Calu3 (cell line): ENCODE results near the gene TIGD3. TPM values are rescaled to one million over a fixed set of nuclear protein-coding genes. Genes with fewer than 3 reads are reported as not detected.

Source experiments
- BruUV-seq: library from RNA; stranded (reverse); fragments of 400-500 nt; replicated peaks from 2 replicates; lab custom pipeline; 2021; lab: Mats Ljungman, UMichigan
- CTCF ChIA-PET: fragments of 300-600 bp; sonication (Branson Sonifier 250); formaldehyde crosslinking; loops from one replicate; lab custom pipeline; 2022; ENCODE audit warnings: antibody characterized with exemption; lab: Charles Lee
- DNase-seq: peaks from one replicate; pipeline ENCODE4 v3.0.0; 2022
- H3K27ac Mint-ChIP-seq: one replicate; pipeline ENCODE4 v1.8.0; 2022; ENCODE audit warnings: mixed read lengths; ENCODE audit not compliant: unreplicated experiment
- H3K27me3 Mint-ChIP-seq: one replicate; pipeline ENCODE4 v1.8.0; 2022; ENCODE audit warnings: mixed read lengths; ENCODE audit not compliant: unreplicated experiment
- H3K36me3 Mint-ChIP-seq: one replicate; pipeline ENCODE4 v1.8.0; 2022; ENCODE audit warnings: mild to moderate bottlenecking, moderate library complexity, mixed read lengths; ENCODE audit not compliant: insufficient read depth, unreplicated experiment
- H3K4me1 Mint-ChIP-seq: one replicate; pipeline ENCODE4 v1.8.0; 2022; ENCODE audit warnings: mild to moderate bottlenecking, low read depth, mixed read lengths; ENCODE audit not compliant: unreplicated experiment
- H3K4me3 Mint-ChIP-seq: one replicate; pipeline ENCODE4 v1.8.0; 2022; ENCODE audit warnings: mild to moderate bottlenecking, low read depth, moderate library complexity, mixed read lengths; ENCODE audit not compliant: unreplicated experiment
- H3K9me3 Mint-ChIP-seq: one replicate; pipeline ENCODE4 v1.8.0; 2022; ENCODE audit warnings: low read depth, mixed read lengths; ENCODE audit not compliant: unreplicated experiment
- intact Hi-C: fragments of 100-400 bp; cut with micrococcal nuclease; formaldehyde crosslinking; loops from one replicate; pipeline ENCODE4 v1.10.0; 2022; ENCODE audit not compliant: unreplicated experiment
- total RNA-seq: library from RNA; stranded (reverse); gene quantifications from 2 replicates; pipeline ENCODE4 v1.2.3, GENCODE V29; 2022
- TF ChIP-seq, protein P1 (sequence below): fragments of 200-600 bp; IDR thresholded peaks from one replicate; pipeline ENCODE4 v1.8.0; 2022; ENCODE audit warnings: antibody characterized with exemption; ENCODE audit not compliant: unreplicated experiment

The TIGD3 gene
- total RNA-seq, 1 experiment from 2014 or later: 1.5 TPM

DNA sequence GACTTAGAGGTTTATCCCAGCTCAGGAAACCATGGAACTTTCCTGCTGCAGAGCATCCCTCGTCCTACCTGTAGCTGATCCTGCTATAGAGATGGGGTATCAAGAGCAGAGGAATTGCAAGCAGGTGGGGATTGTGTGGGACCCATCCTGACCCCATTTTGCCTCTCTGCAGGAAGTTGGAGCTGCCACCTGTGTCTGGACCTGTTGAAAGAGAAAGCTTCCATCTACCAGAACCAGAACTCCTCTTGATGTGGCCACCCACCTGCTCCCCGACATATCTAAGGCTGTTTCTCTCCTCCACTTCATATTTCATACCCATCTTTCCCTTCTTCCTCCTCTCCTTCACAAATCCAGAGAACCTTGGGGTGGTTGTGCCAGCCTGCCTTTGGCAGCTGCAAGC, 3.0 kb upstream of the TIGD3 start:
- CTCF ChIA-PET: interaction anchor here (0.7 to 2.1 kb wide), 2 partner anchors 76 to 152 kb away, joined by 4 to 11 read pairs; no protein-coding TSS in a partner anchor
- Mint-ChIP-seq H3K27ac (no peak overlapping the region), H3K4me3 (no peak overlapping the region), H3K4me1 (peaks cover 10% of the 10 kb centered on the region), H3K27me3 (no peaks in the 10 kb centered on the region), H3K36me3 (peaks cover 50% of the 10 kb centered on the region), H3K9me3 (no peaks in the 10 kb centered on the region)
- TF ChIP-seq, protein P1, sequence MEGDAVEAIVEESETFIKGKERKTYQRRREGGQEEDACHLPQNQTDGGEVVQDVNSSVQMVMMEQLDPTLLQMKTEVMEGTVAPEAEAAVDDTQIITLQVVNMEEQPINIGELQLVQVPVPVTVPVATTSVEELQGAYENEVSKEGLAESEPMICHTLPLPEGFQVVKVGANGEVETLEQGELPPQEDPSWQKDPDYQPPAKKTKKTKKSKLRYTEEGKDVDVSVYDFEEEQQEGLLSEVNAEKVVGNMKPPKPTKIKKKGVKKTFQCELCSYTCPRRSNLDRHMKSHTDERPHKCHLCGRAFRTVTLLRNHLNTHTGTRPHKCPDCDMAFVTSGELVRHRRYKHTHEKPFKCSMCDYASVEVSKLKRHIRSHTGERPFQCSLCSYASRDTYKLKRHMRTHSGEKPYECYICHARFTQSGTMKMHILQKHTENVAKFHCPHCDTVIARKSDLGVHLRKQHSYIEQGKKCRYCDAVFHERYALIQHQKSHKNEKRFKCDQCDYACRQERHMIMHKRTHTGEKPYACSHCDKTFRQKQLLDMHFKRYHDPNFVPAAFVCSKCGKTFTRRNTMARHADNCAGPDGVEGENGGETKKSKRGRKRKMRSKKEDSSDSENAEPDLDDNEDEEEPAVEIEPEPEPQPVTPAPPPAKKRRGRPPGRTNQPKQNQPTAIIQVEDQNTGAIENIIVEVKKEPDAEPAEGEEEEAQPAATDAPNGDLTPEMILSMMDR: no peak
- no TSS peak for BruUV-seq
- intact Hi-C loops: no loop called here
- no peak for DNase-seq

DNA sequence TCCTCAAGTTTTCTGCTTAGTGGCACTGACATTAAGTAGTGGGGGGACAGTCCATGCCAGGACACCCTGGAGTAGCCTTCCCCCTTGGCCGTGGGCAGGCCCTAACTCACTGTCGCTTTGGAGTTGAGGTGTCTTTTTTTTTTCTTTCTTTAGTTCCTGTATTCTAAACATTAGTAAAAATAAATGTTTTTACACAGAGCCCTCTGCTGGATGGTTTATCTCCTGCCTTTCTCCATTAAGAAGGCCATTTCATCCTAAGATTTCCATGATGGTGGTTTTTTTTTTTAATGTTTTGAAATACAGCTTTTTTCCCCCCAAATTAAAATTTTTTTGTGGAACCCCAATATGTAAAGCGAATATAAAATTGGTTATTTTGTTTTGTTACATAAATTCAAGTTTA, 1.8 kb upstream of the TIGD3 start:
- Mint-ChIP-seq H3K9me3 (no peaks in the 10 kb centered on the region), H3K27ac (no peak overlapping the region), H3K4me3 (no peak overlapping the region), H3K4me1 (peaks cover 12% of the 10 kb centered on the region), H3K36me3 (peaks cover 47% of the 10 kb centered on the region), H3K27me3 (peaks cover 9% of the 10 kb centered on the region)
- TF ChIP-seq, protein P1: no peak
- no peak for DNase-seq
- BruUV-seq: no TSS peak
- intact Hi-C loops: loop anchor here (1.0 kb wide), 1 partner anchor 77 kb away; no protein-coding TSS in a partner anchor
- CTCF ChIA-PET: interaction anchor here (2.1 kb wide), 1 partner anchor 78 kb away, joined by 11 read pairs; no protein-coding TSS in a partner anchor

DNA sequence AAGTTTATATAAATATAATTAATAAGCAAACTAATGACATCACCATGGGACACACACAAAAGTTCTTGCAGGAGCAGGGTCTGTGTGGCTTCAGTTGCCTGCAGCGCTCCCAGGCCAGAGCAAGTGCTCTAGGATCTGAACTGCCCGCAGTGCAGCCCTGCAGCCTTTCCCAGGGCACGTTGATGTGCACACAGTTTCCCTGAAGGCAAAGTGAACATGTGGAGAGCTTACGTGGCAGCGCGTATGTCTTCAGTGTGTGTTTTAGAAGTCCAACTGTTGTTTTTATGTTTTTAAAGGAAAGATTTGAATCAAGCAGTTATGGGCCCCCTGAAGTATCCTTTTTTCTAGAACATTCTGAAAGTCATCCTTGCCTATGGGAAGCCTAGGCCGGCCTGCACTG, 1.2 kb upstream of the TIGD3 start:
- intact Hi-C loops: no loop called here
- no peak for DNase-seq
- CTCF ChIA-PET: interaction anchor here (2.1 kb wide), 1 partner anchor 78 kb away, joined by 11 read pairs; no protein-coding TSS in a partner anchor
- Mint-ChIP-seq H3K4me3 (peak overlapping the region; percentile 77), H3K27me3 (peaks cover 15% of the 10 kb centered on the region), H3K4me1 (peaks cover 18% of the 10 kb centered on the region), H3K36me3 (peaks cover 45% of the 10 kb centered on the region), H3K9me3 (no peaks in the 10 kb centered on the region), H3K27ac (peak overlapping the region; percentile 51)
- no TSS peak for BruUV-seq
- TF ChIP-seq, protein P1: no peak

DNA sequence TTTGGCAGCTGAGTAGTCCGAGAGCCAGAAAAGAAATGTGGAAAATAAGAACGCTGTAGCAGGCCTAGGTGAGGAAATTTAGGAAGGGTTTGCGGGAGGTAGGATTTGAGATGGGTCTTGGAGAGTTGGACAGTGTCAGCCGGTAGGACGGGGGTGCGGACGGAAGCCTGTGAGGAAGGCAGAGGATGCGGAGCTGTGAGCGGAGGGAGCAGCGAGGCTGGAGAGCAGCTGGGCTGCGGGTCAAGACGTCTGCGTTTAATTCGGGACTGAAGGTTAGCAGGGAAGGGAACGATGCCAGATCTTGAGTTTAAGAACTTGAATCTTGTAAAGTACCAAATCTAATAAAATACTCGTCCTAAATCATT, 669 bp upstream of the TIGD3 start:
- TF ChIP-seq, protein P1: no peak
- CTCF ChIA-PET: no interaction called here
- H3K27me3 Mint-ChIP-seq: peaks cover 17% of the 10 kb centered on the region

More for the DNA sequence above, 669 bp upstream of the TIGD3 start:
- peaks cover 40% of the 10 kb centered on the region for H3K36me3 Mint-ChIP-seq
- peak overlapping the region; percentile 77 for H3K4me3 Mint-ChIP-seq
- H3K9me3 Mint-ChIP-seq: no peaks in the 10 kb centered on the region
- BruUV-seq: no TSS peak
- DNase-seq: no peak
- intact Hi-C loops: no loop called here
- H3K4me1 Mint-ChIP-seq: peaks cover 18% of the 10 kb centered on the region
- H3K27ac Mint-ChIP-seq: peak overlapping the region; percentile 51
